Measurements from ENCODE around the gene TCEA3.

GRCh38 chr1:23407016-23407630, 17.4 kb downstream of the TCEA3 start:
- TF ChIP-seq CTCF (IDR thresholded peaks at IDR 0.05) = no peak
- TF ChIP-seq POLR2A (IDR thresholded peaks at IDR 0.05) = no peak

Data from testis (tissue), 2 donors.